Stimulated activated CD4-positive, alpha-beta T cell treated with anti-CD3 and anti-CD28 coated beads, Interleukin-4, amount 100 ng/mL, for 48 hours (primary cell): ENCODE data around the gene EPPIN.

Experiments used
- DNase-seq, 2 donors: peaks; one replicate each; pipeline ENCODE4 v3.0.0-alpha.2; 2020; ENCODE audit warnings: low read depth in 2 of 2

EPPIN gene

GRCh38 chr20:45538209-45538799, 8.9 kb downstream of the EPPIN start:
- no peak for DNase-seq

DNA sequence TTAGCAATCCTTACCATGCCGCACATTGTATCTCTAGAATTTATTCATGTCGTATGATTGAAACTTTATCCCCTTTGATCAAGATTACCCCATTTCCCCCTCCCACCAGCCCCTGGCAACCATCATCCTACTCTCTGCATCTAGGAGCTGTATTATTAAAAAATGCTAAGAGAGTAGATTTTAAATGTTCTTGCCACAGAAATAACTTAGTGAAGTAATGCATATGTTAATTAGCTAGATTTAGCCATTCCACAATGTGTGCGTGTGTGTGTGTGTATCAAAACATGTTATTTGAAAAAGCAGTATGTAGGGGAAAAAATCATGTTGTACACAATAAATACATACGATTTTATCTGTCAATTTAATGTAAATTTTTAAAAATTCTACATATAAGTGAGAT, 19.9 kb downstream of the EPPIN start:
- DNase-seq = no peak

- DNase-seq = no peak
These were observed 23.4 kb downstream of the EPPIN start for GRCh38 chr20:45523821-45524220.

GRCh38 chr20:45518282-45518681, 28.9 kb downstream of the EPPIN start:
- no peak for DNase-seq

- no peak for DNase-seq
These were observed 31.9 kb downstream of the EPPIN start, which contains the start of gene SPINT3 for GRCh38 chr20:45515147-45515913. SPINT3 (minus strand) TSS chr20:45515622; CDS start chr20:45515608, 14 bp downstream.

DNA sequence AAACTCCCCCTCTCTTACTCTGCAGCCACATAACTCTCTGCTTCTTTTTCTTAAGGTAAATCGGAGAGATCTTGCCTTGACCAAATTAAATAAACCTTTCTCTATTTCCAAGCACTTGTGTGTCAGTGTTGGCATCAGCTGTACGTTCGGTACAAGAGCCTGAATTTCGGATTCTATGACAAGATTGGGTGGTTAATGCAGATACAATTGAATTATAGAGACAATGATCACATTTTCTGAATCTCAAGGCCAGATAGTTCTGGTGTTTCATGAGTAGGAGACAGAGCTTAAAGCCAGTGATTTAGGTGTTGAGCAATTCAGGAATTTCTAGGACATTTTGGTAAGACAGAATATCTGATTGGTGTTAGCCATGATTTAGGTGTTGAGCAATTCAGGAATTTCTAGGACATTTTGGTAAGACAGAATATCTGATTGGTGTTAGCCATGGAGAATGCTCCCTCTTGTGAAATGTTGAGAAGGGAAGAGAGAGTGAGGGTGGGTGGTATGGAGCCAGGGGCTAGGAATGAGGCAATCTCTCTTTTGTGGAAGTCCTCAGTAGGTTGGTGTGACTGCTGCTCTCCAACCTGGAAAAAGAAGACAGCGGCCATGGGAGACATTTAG, 36.8 kb downstream of the EPPIN start:
- DNase-seq = no peak

DNA sequence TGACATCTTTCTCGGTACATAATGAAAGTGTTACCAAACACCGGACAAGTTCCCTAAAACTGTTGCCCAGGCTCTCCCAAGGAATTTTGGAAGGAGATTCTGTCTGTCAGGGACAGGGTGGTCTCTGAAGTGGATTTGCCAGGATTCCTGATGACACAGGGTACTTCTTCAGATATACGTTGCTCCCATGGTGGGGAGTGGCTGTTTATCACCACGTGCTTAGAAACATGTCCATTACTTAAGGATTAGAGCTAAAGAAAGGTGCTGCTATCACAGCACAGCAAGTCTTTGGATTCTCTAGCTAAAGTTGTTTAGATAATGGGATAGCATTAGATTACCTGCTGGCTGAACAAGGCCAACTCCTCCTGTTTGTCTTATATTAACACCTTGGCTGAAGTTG, 38.1 kb downstream of the EPPIN start:
- no peak for DNase-seq

DNA sequence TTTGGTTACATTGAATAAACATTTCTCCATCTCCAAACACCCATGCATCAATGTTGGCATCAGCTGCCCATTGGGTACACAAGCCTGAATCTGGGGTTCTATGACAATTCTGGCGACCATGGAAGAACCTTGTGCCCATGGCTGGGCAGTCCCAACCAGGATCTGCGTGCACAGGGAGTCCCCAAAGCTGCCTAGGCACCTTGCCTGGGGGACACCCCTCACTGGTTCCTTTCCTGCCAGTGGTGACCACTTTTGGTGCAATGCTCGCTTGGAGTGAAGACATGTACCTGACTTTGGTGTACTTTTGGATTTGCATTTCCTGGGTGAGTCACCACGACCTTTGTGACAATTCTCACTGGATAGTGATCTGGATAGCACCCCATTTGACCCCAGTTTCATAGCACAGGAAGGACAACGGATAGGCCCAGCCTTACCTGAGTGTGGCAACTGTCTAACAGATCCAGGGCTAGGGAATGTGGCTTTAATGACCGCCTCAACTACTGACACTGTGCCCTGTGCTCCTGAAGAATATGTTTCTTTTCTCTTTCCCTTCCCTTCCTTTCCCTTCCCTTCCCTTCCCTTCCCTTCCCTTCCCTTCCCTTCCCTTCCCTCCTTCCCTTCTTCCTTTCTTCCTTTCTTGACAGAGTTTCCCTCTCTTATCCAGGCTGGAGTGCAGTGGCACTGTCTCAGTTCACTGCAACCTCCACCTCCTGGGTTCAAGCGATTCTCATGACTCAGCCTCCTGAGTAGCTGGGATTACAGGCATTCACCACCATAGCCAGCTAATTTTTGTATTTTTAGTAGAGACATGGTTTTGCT, 38.9 kb downstream of the EPPIN start:
- no peak for DNase-seq

DNA sequence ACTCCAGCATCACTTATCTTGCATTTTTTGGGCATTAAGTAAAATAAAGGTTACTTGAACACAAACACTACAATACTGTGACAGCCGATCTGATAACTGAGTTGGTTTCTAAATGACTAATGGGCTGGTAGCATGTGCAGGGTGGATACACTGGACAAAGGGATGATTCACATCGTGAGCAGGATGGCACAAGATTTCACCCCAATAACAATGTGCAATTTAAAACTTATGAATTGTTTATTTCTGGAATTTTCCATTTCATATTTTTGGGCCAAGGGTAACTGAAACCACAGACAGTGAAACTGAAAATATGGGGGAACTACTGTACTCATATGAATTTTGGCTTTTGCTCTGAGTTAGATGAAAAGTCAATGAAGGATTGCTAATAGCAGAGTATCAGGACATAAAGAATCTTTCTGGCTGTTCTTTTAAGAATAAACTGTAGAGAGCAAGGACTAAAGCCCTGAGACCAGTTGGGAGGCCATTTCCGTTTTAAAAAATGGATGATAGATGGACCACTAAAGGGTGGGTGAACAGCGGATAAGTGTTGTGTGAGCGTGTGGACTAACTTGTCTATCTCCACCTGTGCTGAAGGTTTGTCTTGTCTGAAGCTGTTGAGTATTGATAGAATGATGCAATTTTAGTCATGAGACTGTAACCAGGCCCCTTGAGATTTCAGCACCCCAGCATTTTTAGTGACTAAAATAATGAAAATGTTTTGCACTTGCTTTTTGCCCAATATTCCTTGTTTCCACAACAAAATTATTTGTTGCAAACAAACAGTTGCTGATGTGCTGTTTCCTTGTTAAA, 40.0 kb downstream of the EPPIN start:
- no peak for DNase-seq

GRCh38 chr20:45506398-45506797, 40.8 kb downstream of the EPPIN start:
- no peak for DNase-seq

- DNase-seq = no peak
These were observed 43.8 kb downstream of the EPPIN start for GRCh38 chr20:45503403-45503802.

DNA sequence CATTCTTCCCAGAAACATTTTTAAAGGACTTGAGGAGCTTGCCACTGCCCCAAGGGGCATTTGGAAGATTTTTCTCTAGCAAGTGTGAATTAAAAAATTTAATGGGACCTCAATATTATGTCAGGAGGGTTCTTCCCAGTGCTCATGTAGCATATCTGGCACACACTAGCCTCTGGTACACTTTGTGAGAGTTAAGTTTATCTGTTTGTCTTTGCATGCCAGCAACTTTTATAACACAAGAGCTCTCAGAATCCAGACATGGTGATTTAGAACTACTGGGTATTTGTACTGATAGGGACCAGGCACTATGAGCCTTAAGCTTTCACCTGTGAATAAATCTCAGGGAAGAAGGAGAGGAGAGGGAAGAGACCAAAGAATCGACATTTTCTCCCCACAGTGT, 44.6 kb downstream of the EPPIN start:
- DNase-seq = no peak

DNA sequence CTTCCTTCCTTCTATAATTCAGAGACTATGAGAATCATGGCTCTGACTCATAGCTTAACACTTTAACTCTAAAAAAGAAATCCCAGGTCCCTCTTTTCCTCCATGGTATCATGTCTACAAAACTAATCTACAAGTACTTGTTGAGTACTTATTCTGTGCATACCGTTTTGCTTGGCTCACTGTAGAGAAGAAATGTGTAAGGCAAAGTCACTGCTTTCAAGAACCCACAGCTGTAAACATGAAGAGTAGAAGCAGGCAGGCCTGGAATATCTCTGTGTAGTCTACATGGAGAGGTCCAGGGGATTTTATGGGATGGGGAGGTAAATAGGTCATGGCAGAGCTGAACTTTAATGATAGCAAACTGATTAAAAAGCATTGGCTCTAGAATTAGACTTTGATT, 45.6 kb downstream of the EPPIN start:
- DNase-seq = no peak

GRCh38 chr20:45500022-45500421, 47.2 kb downstream of the EPPIN start:
- no peak for DNase-seq

GRCh38 chr20:45497971-45498494, 49.2 kb downstream of the EPPIN start:
- no peak for DNase-seq

GRCh38 chr20:45496166-45496565, 51.0 kb downstream of the EPPIN start:
- no peak for DNase-seq

GRCh38 chr20:45495501-45495941, 51.7 kb downstream of the EPPIN start:
- no peak for DNase-seq
